ENCODE data around the gene LRRC57. TPM values are rescaled to one million over a fixed set of nuclear protein-coding genes. Genes with fewer than 3 reads are reported as not detected.

Gene LRRC57
- total and polyA plus RNA-seq, 7 experiments from 2014 or later: 4.5 to 37.1 (median 17.5) TPM

GRCh38 chr15:42490671-42491538, 57.7 kb downstream of the LRRC57 start, which contains the start of gene ZNF106:
Gene ZNF106, minus strand, starts transcription at chr15:42491141. Its CDS starts 18,852 bp downstream, at chr15:42472289.
- CTCF ChIA-PET: interaction anchor here (0.6 kb wide), 1 partner anchor 215 kb away, joined by 3 read pairs; no protein-coding TSS in a partner anchor

GRCh38 chr15:42490291-42490670, 58.3 kb downstream of the LRRC57 start:
- ATAC-seq: no peak

More at GRCh38 chr15:42490671-42491538, 57.7 kb downstream of the LRRC57 start, which contains the start of gene ZNF106:
- peaks cover 0 to 9% (median 0%) of the 10 kb centered on the region in 5 donors for H3K36me3 Mint-ChIP-seq
- peaks cover 41 to 77% (median 61%) of the 10 kb centered on the region in 7 donors for H3K4me1 Mint-ChIP-seq
- H3K27ac Mint-ChIP-seq: peak within 1 kb of the TSS; percentile 98 to 99 (median 99)
- POLR2A ChIA-PET: interaction anchor here (0.6 to 3.8 kb wide), 26 partner anchors 9 to 1213 kb away, joined by 3 to 16 read pairs (median 4); partner anchors contain the start of genes GANC, HAUS2, LRRC57 and STARD9
- Histone ChIP-seq H3K4me3 (ENCODE audit: low read length) (peak within 1 kb of the TSS; percentile 88), H3K4me1 (ENCODE audit: control insufficient read depth in 2 of 2, insufficient read depth in 2 of 2, low read length in 2 of 2) (peaks cover 13 to 14% of the 10 kb centered on the region in 2 donors), H3K9me3 (ENCODE audit: control insufficient read depth in 2 of 3, low read length in 3 of 3) (no peaks in the 10 kb centered on the region), H3K36me3 (ENCODE audit: control insufficient read depth in 2 of 3, insufficient read depth in 3 of 3, low read length in 3 of 3) (peaks cover 0 to 10% (median 0%) of the 10 kb centered on the region in 3 experiments), H3K27ac (ENCODE audit: low read depth, low read length) (peak within 1 kb of the TSS; percentile 94), H3K27me3 (ENCODE audit: control insufficient read depth in 2 of 2, insufficient read depth in 2 of 2, low read length in 2 of 2) (no peaks in the 10 kb centered on the region)
- intact Hi-C loops (cut with micrococcal nuclease): loop anchor here (1.0 to 10.0 kb wide), 11 partner anchors 18 to 1304 kb away; partner anchors contain the start of genes GANC (in 2 of the 2), TMEM87A (in 2 of the 2), CDAN1 (in 1 of the 2) and CHP1 (in 1 of the 2)
- H3K4me3 Mint-ChIP-seq: peak within 1 kb of the TSS; percentile 94 to 100 (median 99)
- ATAC-seq (peak; percentile 73), DNase-seq (peak; percentile 80 to 93 (median 89))
- H3K9me3 Mint-ChIP-seq: peaks cover 0 to 4% (median 0%) of the 10 kb centered on the region in 11 donors
- H3K27me3 Mint-ChIP-seq: peaks cover 0 to 2% (median 0%) of the 10 kb centered on the region in 5 donors

More at GRCh38 chr15:42490291-42490670, 58.3 kb downstream of the LRRC57 start:
- H3K4me1 ChIP-seq (ENCODE audit: control insufficient read depth in 2 of 2, insufficient read depth in 2 of 2, low read length in 2 of 2): peaks cover 13 to 14% of the 10 kb centered on the region in 2 donors
- Mint-ChIP-seq H3K9me3 (peaks cover 0 to 4% (median 0%) of the 10 kb centered on the region in 11 donors), H3K27me3 (peaks cover 0 to 2% (median 0%) of the 10 kb centered on the region in 5 donors), H3K4me1 (peaks cover 42 to 71% (median 57%) of the 10 kb centered on the region in 7 donors), H3K36me3 (peaks cover 0 to 9% (median 2%) of the 10 kb centered on the region in 5 donors), H3K4me3 (peak overlapping the region; percentile 94 to 100 (median 99)), H3K27ac (peak overlapping the region; percentile 98 to 99 (median 99))
- no peaks in the 10 kb centered on the region for H3K27me3 ChIP-seq (ENCODE audit: control insufficient read depth in 2 of 2, insufficient read depth in 2 of 2, low read length in 2 of 2)
- no peaks in the 10 kb centered on the region for H3K9me3 ChIP-seq (ENCODE audit: control insufficient read depth in 2 of 3, low read length in 3 of 3)
- ChIA-PET POLR2A (interaction anchor here (0.5 to 3.8 kb wide), 13 partner anchors 10 to 1683 kb away, joined by 3 to 16 read pairs (median 5); partner anchors contain the start of genes GANC, HAUS2, LRRC57 and STARD9), CTCF (interaction anchor here (0.6 kb wide), 1 partner anchor 215 kb away, joined by 3 read pairs; no protein-coding TSS in a partner anchor)
- peak overlapping the region; percentile 94 for H3K27ac ChIP-seq (ENCODE audit: low read depth, low read length)
- peak overlapping the region; percentile 88 for H3K4me3 ChIP-seq (ENCODE audit: low read length)
- intact Hi-C loops (cut with micrococcal nuclease): loop anchor here (1.0 to 10.0 kb wide), 7 partner anchors 17 to 1305 kb away; partner anchors contain the start of genes CDAN1 (in 1 of the 2), CHP1 (in 1 of the 2), EXD1 (in 1 of the 2) and GANC (in 1 of the 2)
- DNase-seq: peak in 5 of 9 donors; percentile 11 to 29 (median 22)
- H3K36me3 ChIP-seq (ENCODE audit: control insufficient read depth in 2 of 3, insufficient read depth in 3 of 3, low read length in 3 of 3): peaks cover 0 to 7% (median 0%) of the 10 kb centered on the region in 3 experiments

Other genes with a start within 250 kb of the LRRC57 start
- gene CAPN3, start 189.3 kb downstream of the LRRC57 start, total RNA-seq: 10 to 100 TPM in 4 of 5 experiments, 1 to 10 TPM in 1; 6.5 to 26.1 (median 16.4) TPM
- under 1 TPM in 1 of 2 donors, not detected in 1; 0.48 TPM for gene CAPN3, start 189.3 kb downstream of the LRRC57 start, polyA plus RNA-seq
- gene ZNF106, start 57.7 kb downstream of the LRRC57 start, total RNA-seq: 10 to 100 TPM; 32.4 to 54.3 (median 44.7) TPM
- gene ZNF106, start 57.7 kb downstream of the LRRC57 start, polyA plus RNA-seq: 10 to 100 TPM; 43.1 to 43.2 TPM
- 10 to 100 TPM; 60.0 to 80.0 (median 70.6) TPM for gene SNAP23, start 53.2 kb downstream of the LRRC57 start, total RNA-seq
- gene SNAP23, start 53.2 kb downstream of the LRRC57 start, polyA plus RNA-seq: 10 to 100 TPM; 66.4 to 74.2 TPM
- 10 to 100 TPM; 12.0 to 35.4 (median 16.8) TPM for gene HAUS2, start within 50 bp of the LRRC57 start, total RNA-seq
- gene HAUS2, start within 50 bp of the LRRC57 start, polyA plus RNA-seq: 10 to 100 TPM; 30.9 to 31.9 TPM
- 10 to 100 TPM in 1 of 5 experiments, 1 to 10 TPM in 4; 2.4 to 10.5 (median 4.5) TPM for gene STARD9, start 26.8 kb upstream of the LRRC57 start, total RNA-seq
- gene STARD9, start 26.8 kb upstream of the LRRC57 start, polyA plus RNA-seq: under 1 TPM; 0.13 to 0.87 TPM
- 10 to 100 TPM; 25.8 to 38.0 (median 28.3) TPM for gene CDAN1, start 188.3 kb upstream of the LRRC57 start, total RNA-seq
- gene CDAN1, start 188.3 kb upstream of the LRRC57 start, polyA plus RNA-seq: 10 to 100 TPM in 1 of 2 donors, 1 to 10 TPM in 1; 4.1 to 10.8 TPM